H54 (cell line): ENCODE data around the gene MRS2.

Experiments
- DNase-seq: peaks from one replicate; pipeline ENCODE4 v3.0.0; 2011; ENCODE audit warnings: low spot score, mixed read lengths; ENCODE audit not compliant: insufficient read length
- FAIRE-seq: peaks from 3 replicates; lab custom pipeline; 2011; peaks lifted over from hg19 to GRCh38; lab: Jason Lieb, UNC
- POLR2A ChIP-seq: IDR thresholded peaks from 2 replicates; pipeline ENCODE4 v1.6.1; 2011; ENCODE audit warnings: low read depth, mild to moderate bottlenecking, low read length

MRS2 gene

GRCh38 chr6:24432611-24433010 is 29.9 kb downstream of the MRS2 start:
- no peak for DNase-seq
- no peak for TF ChIP-seq POLR2A

GRCh38 chr6:24436979-24437378 is 34.2 kb downstream of the MRS2 start:
- no peak for TF ChIP-seq POLR2A
- no peak for FAIRE-seq
- DNase-seq = no peak

More at GRCh38 chr6:24432611-24433010, 29.9 kb downstream of the MRS2 start:
- FAIRE-seq = no peak

GRCh38 chr6:24439858-24440539 is 37.3 kb downstream of the MRS2 start:
- TF ChIP-seq POLR2A = no peak
- DNase-seq = no peak
- FAIRE-seq = no peak

DNA sequence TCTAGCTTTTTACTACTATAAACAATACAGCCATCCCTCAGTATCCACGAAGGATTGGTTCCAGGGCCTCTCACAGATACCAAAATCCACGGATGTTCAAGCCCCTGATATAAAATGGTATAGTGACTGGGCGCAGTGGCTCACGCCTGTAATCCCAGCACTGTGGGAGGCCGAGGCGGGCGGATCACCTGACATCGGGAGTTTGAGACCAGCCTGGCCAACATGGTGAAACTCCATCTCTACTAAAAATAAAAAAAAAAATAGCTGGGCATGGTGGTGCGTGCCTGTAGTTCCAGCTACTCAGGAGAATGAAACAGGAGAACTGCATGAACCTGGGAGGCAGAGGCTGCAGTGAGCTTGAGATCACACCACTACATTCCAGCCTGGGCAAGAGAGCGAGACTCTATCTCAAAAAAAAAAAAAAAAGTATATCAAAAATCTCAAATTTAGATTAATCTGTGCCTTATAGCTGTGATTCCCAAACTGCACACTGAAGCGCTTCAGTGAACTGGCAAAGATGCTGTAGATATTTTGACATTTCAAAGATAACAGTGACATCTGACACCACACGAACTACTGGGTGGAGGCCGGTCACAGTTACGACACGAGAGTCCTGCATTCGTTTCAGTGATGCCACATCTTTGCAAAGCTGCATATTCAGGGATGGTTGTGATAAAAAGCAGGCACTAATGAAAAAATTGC is 38.3 kb downstream of the MRS2 start:
- no peak for TF ChIP-seq POLR2A
- FAIRE-seq (no peak), DNase-seq (no peak)

DNA sequence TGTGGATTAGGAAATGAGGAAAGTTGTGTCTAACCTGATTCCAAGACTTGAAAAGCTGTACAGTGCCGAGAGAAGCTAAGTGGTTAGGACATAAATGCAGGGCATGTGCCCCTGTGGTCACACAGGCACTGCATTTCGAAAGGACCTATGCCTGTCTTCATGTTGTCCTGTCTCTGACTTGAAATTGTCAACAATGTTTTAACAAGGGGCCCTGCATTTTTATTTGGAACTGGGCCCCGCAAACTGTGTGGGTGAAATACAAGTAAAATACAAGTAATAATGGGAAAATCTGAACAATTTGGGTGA is 38.8 kb downstream of the MRS2 start:
- no peak for TF ChIP-seq POLR2A
- no peak for FAIRE-seq
- no peak for DNase-seq

GRCh38 chr6:24444588-24444987 is 41.9 kb downstream of the MRS2 start:
- no peak for DNase-seq
- TF ChIP-seq POLR2A = no peak
- no peak for FAIRE-seq

DNA sequence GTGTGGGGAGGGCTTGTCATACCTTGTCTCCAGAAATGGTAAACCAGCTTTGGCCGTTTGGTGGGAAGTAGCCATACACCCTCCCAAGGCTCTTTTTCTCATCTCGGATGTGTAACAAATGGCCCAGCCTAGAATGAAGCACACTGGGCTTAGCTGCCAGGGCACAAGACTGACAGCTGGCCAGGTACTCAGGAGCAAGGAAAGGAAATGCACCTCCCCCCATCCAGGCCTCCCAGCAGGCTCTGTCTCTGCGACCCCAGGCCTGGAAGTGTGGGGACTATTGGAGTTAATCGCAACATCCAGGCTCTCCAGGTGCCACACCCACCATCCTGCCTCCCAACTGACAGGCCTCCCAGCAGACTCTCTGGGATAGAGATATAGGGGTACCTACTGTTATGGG is 43.0 kb downstream of the MRS2 start:
- TF ChIP-seq POLR2A = no peak
- DNase-seq (no peak), FAIRE-seq (no peak)

- no peak for TF ChIP-seq POLR2A
- DNase-seq (no peak), FAIRE-seq (no peak)
Measured at GRCh38 chr6:24446670-24447069, 43.9 kb downstream of the MRS2 start.

- no peak for FAIRE-seq
Measured at GRCh38 chr6:24448396-24448795, 45.7 kb downstream of the MRS2 start.

DNA sequence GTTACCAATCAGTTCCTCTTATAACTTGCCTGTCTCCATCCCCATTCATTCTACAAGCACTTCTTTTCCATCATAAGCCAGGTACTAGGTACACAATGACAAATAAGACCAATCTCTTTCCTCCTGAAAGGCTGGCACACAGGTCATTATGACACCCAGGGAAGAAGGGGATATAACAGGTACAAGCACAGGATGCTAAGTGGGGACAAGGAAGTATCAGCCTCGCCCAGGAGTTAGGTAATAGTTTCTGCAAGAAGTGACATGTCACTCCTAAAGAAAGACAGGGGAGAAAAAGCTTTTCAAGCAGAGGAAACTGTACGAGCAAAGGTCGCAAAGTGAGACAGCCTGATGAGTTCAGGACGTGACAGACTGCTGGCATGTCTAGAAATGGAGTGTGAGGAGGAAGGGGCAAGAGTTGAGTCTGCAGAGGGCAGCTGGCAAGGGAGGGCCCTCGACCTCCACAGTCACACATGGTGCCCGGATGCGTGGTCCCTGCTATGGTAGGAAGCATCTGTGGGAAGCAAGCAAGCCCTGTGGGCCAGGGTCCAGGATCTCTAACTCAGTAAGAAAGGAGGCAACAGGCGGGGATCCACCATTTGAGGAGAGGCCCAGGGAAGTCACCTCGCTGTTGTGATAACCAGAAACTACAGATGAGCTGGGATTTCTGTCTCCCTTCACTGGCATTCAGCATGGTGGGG is 46.2 kb downstream of the MRS2 start:
- no peak for FAIRE-seq
- DNase-seq = no peak
- no peak for TF ChIP-seq POLR2A

More at GRCh38 chr6:24448396-24448795, 45.7 kb downstream of the MRS2 start:
- no peak for TF ChIP-seq POLR2A
- no peak for DNase-seq

DNA sequence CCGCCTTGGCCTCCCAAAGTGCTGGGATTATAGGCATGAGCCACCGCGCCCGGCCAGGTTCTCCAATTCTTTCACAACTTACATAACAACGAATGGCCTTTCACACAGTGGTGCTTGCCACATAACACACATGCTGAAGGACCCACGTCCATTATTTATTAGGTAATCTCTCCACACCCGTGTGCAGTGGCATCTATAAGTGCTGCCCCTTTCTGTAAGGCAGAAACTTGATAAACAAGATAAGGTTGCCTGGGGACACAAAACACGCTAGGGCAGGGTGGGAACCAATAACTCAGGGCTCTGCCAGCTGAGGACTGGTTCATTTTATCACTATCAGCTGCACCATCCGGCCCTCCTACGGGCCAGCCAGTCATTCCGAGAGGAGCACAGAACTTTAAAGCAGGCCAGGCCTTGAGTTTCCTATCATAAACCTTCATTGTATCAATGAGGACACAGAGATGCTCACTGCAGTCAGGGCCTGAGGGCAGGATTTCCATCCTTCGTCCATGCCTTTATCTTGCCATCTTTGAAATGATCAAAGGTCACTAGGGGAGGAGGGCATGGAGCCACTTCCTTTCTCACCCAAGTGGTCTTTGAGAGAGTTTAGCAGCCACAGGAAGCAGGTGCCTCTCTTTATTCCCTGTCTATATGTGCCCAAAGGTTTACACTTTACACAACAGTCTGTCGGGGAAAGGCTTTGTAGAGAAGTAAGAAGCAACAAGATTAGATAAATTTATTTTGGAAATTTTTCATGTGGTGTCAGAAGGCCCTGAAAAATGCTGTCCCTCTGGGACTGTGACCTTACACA is 49.0 kb downstream of the MRS2 start:
- TF ChIP-seq POLR2A = no peak
- no peak for FAIRE-seq
- no peak for DNase-seq

DNA sequence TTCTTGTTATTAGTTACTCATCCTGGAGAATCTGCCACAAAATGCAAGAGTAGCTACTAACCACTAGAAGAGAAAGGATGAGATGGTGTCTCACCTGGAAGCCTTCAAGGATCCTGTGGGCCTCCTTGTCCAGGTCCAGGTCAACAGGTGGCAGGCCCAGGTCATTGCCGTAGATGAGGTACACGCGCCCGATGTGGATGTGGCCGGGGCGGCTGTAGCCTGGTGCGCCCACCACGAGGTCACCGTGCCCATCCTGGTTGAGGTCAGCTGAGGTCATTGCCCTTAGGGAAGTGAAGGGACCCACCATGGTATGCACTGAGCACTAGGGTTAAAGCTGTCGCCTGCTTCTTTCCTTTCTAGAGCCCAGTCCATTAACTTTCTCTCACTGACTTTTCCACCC is 51.2 kb downstream of the MRS2 start:
- no peak for TF ChIP-seq POLR2A
- DNase-seq (no peak), FAIRE-seq (no peak)

GRCh38 chr6:24454452-24454851 is 51.7 kb downstream of the MRS2 start:
- no peak for TF ChIP-seq POLR2A
- FAIRE-seq (no peak), DNase-seq (no peak)

DNA sequence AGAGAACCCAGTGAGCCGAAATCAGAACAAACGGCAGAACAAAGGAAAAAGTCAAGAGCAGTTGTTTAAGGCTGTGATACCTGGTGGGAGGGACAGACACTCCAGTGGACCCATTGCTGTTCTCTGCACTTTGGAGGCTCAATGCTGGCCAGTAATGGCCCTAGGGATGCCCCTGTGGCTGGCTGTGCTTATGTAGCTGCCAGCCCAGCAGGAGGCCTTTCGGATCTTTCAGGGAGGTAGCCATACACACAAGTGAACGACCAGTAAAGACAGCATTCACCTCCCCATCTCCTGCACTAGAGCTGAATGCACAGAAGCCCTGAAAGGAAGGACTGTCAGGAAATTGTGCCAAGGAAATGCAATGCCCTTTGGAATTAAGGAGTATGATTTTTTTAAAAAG is 52.3 kb downstream of the MRS2 start:
- FAIRE-seq = no peak

More for the DNA sequence above, 52.3 kb downstream of the MRS2 start:
- TF ChIP-seq POLR2A = no peak
- DNase-seq = no peak
